Inflammatory macrophage treated with lipopolysaccharide for 1 hour (primary cell): ENCODE data around the gene PRUNE1.

Experiments used
- DNase-seq, 2 donors: peaks; one replicate each; pipeline ENCODE4 v3.0.0-alpha.2; 2020 to 2022

The PRUNE1 gene, protein sequence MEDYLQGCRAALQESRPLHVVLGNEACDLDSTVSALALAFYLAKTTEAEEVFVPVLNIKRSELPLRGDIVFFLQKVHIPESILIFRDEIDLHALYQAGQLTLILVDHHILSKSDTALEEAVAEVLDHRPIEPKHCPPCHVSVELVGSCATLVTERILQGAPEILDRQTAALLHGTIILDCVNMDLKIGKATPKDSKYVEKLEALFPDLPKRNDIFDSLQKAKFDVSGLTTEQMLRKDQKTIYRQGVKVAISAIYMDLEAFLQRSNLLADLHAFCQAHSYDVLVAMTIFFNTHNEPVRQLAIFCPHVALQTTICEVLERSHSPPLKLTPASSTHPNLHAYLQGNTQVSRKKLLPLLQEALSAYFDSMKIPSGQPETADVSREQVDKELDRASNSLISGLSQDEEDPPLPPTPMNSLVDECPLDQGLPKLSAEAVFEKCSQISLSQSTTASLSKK

DNA sequence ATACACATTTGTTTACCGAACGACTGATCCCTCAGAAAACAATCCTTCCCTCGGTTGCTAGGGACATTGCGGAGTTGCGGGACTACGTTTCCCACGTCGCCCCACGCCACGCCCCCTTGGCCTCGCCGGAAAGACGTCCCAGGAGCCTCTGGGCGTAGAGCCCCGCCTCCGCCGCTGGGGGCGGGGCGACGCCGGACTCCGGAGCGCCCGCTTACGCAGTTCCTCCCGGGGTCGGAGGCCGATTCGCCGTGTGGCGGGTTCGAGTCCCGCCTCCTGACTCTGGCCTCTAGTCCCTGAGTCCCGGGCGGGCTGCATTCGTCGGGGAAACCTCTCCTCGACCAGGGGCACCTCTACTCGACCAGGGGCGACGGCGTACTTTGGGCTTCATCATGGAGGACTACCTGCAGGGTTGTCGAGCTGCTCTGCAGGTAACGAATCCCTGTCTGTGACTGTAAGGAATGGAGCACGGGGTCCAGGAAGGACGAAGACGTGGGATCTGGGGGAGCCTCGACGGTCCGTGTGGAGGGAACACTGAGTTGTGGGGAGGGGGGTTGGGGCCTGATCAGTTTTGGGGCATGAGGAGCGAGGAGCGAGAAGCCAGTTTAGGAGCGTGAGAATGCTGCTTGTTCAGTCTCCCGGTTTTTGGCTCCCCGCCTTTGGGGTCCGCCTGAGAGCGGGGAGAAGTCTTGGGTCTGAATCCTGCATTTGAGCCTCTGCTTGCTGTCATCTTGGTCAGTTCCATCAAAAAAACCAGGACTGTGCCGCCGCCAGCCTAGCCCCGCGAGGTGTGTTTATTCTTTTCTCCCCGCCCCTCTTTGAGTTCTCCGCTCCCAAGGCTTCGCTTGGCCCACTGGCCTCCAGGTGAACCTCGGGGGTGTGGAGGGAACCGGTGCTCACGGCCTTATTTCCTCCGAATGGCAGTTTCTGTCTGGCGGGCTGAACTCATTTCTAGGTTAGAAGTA lies at the start of gene PRUNE1:
Gene PRUNE1, plus strand, starts transcription at position 206 of the 962 bp plus-strand sequence. Its CDS starts 184 bp downstream, at position 390.
- peak; percentile 95 to 98 for DNase-seq

DNA sequence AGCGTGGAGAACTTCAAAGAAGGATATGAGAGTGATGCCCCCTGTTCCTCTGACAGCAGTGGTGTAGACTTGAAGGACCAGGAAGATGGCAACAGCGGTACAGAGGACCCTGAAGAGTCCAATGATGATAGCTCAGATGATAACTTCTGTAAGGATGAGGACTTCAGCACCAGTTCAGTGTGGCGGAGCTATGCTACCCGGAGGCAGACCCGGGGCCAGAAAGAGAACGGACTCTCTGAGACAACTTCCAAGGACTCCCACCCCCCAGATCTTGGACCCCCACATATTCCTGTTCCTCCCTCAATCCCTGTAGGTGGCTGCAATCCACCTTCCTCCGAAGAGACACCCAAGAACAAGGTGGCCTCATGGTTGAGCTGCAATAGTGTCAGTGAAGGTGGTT lies 47.6 kb upstream of the PRUNE1 start:
- no peak for DNase-seq

DNA sequence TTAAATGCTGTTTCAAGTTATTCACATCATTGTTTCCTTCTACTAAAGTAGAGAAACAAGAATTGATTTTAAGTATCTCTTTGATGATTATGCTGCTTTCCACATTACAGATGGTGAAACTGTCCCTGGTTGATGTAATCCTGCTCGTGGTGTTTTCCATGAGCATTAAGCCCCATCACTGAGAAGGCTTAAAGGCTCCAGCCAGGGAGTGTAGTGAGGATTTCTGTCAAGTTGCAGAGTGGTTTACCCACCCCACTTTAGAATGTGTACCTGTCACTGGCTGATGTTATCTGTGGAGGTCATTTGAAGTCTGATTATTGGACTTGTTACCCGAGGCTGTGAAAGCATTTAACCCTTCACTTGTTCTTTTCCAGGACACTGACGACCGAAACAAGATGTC lies 46.5 kb upstream of the PRUNE1 start:
- no peak for DNase-seq

DNA sequence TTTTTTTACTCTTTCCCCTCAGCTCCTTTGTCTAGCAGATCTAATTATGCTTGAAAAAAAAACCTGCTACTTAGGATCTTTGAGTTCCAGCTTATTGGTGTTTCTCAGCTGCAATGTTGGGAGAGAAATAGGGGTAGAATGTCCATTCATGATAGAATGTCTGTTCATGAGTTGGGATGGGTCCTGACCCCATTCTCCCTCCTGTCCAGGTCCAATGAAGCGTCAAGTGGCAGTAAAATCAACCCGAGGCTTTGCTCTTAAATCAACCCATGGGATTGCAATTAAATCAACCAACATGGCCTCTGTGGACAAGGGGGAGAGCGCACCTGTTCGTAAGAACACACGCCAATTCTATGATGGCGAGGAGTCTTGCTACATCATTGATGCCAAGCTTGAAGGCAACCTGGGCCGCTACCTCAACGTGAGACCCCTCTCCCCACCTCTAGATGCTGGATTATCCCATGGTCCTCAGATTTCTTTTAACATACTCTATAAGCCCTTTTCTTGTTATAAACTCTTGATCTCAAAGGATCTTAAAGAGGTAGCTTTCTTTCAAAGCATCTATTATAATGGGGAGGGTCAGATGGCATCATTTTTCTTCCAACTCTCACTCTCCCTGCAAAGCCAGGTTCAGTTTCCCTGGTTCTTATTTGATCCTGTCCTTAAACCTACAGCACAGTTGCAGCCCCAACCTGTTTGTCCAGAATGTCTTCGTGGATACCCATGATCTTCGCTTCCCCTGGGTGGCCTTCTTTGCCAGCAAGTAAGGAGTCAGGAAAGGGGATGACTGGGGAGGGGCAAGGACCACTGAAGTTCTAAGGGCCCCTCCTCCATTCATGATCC lies 44.7 kb upstream of the PRUNE1 start:
- no peak for DNase-seq

DNA sequence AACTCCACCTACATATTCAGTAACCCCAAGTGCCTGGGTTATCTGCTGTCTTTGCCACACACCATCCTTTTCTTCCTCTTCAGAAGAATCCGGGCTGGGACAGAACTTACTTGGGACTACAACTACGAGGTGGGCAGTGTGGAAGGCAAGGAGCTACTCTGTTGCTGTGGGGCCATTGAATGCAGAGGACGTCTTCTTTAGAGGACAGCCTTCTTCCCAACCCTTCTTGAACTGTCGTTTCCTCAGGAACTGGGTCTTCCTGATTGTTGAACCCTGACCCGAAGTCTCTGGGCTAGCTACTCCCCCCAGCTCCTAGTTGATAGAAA lies 44.1 kb upstream of the PRUNE1 start:
- DNase-seq, result no peak

DNA sequence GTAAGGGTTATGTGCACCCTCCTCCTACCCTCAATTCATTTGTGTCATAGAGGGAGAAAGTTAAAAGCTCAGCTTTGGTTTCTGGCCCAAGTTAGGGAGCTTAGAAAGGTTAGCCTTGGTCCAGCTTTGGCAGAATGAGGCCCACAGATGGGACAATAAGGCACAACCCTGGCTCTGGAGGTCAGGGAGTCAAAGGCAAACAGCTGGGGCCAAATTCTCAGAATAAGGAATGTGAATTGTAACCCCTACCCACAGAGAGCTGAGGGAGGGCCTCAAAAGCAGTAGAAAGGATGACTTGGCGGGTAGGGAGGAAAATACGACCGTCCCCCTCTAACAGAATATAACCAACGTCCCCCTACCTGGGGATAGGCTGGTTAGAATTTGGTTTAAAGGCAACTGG lies 42.6 kb upstream of the PRUNE1 start:
- no peak for DNase-seq

DNA sequence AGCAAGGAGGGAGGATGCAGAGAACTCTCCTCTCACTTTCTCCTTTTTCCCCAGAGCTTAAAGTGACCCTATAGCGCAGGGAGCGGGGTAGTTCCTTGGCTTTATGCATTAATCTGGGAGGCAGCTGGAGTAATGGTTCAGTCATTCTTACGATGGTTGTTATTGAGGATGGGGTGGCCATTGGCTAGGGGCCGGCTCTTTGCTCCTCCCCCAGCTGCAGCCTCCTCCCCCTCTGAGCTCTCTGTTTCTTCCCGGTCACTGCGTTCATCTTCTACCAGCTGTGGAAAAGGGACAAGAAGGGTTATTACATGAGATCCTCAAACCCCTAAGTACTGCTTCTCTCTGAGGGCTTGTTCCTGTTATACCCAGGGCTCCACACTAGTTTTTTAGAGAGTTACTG lies 42.2 kb upstream of the PRUNE1 start:
- no peak for DNase-seq

DNA sequence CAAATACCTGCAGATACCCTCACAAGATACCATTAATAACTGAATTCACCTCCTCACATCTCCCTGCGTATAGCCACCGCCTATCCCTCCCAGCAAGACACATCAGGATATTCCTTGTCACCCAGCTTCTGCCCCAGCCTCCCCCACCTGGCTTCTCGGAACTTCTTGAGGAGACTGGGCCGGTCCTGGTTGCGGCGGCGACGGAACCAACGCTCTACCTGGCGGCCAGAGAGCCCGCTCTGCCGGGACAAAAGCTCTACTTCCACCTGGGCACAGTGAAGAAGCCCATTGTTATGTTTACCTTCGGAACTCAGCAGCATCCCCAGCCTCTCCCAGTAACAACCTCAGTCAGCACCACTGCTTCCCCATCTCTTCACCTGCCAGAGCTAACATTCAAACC lies 40.3 kb upstream of the PRUNE1 start:
- no peak for DNase-seq

DNA sequence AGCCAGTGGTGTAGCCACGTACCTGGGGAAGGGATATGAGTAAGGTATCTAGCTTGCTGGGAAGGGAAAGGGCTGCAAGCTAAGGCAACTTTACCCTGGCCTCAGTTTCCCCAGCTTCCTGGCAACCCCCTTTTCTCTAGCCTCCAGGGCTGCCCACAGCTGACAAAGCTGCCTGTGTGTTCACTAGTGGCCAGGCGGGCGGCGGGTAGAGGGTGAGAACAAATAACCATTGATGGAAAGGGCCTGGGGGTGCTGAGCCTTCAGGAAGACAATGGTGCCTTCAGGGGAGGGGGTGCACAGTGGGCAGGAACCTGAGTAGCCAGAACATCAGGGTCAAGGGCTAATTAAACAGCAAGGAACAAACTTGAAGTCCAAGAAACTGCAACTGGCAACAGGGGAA lies 39.8 kb upstream of the PRUNE1 start:
- DNase-seq, result no peak

DNA sequence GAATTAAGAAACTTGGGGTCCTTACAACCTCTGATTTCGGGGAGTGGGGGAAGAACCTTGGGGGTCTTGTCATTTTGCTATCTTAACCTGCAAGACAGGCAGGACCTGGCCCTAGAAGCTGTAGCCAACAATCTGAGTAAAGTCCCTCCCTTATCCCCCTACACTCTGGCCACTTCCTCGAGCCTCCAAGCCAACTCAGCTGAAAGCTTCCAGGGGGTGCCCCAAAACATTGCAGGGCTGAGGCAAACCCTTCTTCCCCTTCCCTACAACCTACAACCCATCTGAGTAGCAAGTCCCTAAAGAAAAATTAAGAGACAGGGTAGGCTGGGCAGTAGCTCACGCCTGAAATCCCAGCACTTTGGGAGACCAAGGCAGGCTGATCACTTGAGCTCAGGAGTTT lies 38.6 kb upstream of the PRUNE1 start:
- peak; percentile 53 to 59 for DNase-seq

DNA sequence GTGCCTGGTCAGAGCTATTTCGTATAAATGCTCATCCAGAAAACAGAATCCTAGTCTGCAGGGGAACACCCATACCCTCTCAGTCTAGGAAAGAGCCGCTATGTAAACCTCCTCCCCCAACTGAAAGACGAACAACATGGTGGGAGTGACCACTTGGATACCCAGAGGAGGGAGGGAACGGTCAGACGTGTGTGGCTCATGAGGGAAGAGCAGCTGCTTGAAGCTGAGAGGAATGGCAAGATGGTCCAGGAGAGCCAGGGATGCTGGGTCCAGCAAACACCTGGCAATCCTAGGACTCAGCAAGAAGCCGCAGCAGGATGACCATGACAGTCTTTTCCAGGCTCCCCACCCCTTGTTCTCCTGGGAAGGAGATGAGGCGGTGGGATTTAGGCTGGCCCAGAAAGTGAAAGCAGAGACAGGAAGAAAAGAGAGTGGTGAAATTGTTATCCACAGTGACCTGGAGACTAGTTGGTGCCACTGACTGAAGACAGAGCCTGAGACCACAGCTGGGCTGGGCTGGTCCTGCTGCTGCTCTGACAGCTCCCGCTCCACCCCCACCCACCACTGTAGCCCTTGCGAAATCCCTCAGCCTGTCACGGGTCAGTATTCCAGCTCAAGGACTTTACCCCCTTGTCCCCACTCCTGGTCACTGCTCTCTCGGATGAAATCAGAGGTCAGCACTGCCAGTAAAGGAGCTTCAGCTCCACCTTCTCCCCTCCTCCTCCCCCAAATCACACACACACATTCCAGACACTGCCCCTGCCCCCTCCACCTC lies 37.3 kb upstream of the PRUNE1 start:
- peak; percentile 34 to 54 for DNase-seq

DNA sequence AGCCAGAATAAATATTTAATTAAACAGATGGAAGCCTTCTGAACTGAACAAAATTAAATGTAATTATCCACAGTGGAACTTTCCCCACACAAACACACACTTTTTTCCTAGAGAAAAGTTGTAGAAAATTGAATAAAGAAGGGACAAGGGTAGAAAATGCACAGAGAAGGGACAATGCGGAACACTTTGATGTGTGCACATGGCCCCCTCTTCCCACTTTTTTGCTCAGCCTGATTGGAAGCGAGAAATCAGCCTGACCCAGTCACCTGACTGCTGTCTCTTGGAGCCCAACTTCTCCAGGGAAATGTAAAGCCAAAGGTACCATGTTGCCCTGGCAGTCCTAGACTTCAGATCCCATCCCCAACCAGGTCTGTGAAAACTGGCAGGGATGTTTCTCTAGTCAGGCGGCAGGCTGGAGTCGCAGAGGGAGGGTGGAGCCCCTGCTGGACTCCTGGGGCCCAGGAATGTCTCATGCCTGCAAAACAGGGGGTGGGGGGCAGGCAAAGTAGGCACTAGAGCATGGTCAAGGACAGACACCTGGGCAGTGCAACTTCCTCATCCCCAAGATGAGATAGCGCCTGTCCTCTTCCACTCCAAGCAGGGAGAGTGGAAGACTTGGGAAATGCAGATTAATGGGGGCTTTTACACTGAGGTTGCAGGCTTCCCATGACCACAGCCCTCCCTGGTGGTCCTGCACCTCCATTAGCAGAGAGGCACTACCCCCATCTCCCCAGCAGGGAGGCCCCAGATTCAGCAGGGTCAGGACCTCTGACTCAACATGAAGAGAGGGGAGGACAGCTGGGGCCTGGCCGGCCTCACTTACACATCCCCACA lies 36.4 kb upstream of the PRUNE1 start:
- no peak for DNase-seq

DNA sequence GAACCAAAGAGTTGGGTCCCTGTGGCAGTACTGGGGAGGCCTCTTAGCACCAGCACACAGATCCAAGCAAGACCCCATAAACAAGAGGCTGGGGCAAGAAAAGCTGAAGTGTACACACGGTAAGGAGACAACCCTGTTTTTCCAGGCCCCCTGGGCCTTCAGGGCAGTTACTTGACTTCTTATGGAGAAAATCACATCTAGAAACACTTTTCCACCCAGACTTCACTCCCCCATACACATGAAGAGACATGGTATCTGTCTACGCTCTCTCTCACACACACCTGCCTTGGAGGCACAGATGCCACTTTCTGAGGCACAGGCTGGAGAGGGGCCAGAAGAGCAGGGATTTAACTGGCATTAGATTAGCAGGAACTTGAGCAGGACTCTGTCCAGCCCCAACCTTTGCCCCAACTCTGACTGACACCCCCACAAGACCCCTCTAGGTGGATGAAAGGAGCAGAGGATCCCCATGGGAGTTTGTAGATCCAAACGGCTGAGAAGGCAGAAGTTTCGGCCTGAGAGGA lies 35.8 kb upstream of the PRUNE1 start:
- DNase-seq, result no peak

DNA sequence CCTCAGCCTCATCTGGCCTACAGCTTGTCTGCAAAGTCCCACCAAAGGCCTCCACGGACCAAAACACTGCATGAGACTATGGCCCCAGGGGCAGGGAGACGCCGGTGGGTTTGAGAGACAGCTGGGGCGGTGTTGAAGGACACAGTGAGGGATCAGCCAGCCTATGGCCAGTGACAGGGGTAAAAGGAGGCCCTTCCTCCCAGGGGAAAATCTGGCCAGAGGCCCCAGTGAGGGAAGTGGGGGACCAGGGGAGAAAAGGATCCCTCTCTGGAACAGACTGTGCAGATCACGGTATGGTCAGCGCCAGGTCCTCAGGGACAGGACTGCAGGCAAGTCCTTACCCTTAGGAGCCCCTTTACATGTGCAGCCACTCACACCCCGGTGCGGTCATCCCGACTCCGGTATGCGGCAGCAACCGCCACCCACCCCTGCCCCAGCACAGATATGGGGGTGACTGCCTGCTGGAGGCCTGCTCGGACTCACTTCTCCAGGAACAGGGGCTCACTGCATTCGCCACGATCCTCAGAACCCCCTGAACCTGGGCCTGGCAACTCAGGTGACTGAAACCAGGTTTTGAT lies 34.9 kb upstream of the PRUNE1 start:
- DNase-seq, result no peak

DNA sequence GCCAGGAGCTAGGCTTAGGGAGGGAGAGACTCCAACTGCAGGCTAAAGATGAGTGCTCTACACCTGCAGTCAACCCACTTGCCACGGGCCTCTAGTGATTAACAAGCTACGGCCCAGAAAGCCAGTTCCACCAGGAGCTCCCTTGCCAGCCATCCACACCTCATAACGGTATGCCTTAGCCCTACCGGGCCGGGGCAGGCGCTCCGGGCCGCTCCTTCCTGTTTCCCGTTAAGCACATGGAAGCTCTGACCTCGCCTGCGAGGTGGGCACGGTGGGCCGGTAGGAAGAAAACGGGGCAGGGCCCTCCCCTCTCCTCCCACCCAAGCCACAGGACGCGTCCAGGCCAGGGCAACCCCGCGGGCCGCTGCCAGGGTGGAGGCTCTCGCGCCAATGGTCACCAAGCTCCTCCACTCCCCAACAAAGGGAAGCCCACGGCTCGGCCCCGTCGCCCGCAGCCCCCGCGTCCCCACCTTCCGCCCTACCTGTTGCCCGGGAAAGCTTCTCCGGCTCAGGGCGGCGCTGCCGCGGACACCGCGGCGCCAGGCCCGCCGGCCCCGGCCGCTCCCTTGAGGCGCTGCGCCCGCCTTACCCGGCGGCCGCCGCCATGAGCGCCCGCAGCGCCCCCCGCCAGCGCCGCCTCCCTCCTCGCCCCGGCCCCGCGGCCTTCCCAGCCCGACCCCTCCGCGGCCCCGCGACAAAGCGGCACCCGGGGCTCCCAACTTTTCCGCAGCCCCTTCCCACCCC lies 34.2 kb upstream of the PRUNE1 start:
- DNase-seq, result peak; percentile 19 to 28

DNA sequence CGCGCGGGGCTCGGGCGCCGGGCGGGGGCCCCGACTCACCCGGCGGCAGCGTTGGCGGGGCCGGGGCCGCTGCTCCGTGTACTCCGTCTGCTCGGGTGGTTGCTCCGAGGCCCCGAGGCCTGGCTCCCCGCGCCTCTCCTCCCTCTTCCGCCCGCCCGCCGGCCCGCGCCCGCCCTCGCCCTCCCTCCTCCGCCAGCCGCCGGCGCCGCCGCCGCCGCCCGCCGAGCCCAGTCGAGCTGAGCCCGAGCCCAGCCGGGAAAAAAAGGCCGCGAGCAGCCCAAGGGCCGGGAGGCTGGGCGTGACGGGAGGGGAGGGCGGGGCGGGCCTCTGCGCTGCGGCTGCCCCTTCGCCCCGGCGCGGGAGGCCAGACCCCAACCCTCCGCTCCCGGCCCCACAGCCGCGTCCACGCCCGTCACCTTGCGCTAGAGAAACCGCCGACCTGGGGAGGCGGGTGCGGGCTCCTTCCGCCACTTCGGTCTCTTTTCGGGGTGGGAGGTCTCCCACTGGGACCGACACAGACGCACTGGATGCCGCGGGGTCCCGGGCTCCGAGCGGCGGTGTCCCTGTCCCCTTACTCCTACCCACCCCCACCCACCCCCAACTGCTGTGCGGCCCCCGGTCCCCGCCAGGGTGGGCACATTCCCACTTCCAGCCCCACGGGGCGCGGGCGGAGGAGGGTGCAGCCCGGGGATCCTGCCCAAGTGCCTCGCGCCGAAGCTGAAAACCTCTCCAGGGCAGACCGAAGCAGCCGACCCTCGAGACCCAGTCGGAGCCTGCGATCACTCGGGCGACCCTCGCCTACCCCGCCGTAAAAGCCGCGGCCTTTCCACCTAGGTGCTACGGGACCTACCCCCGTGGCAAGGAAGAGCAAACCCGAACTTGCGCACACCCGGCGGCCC lies 33.4 kb upstream of the PRUNE1 start, which contains the start of gene CERS2:
Gene CERS2, minus strand, starts transcription at position 256 of the 899 bp plus-strand sequence. CDS start 5,745 bp downstream, outside the sequence.
- DNase-seq, result peak; percentile 29 to 52

DNA sequence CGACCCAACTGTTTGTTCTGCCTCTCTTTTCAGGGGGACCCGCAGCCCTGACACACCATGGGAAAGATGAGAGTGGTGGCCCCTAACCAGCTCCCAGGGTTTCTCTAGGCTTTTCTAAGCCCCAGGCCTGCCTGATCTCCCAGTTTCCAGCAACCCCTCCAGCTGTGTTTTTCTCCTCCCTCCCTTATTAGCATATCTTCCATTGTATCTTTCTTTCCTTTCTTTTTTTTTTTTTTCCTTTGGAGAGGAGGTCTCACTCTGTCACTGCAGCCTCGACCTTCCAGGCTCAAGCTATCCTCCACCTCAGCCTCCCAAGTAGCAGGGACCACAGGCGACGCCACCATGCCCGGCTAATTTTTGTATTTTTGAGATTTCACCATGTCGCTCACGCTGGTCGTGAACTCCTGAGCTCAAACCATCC lies 31.8 kb upstream of the PRUNE1 start:
- no peak for DNase-seq
